Loucy (cell line): ENCODE results near the gene SHD.
A peak's percentile ranks its signal among the peaks of the same experiment; 100 is the strongest.
"Not testable (repeated sequence)": the region's sequence is repeated elsewhere in the genome, so short reads cannot be mapped to it uniquely, and the experiment has no call there.

Source experiments
- H2AFZ ChIP-seq: fragments of 200-600 bp; sonication (generic); 2 replicates; pipeline ENCODE4 v1.6.0; 2016; ENCODE audit warnings: antibody characterized with exemption, mild to moderate bottlenecking, low read length, moderate library complexity
- H3F3A ChIP-seq: fragments of 200-600 bp; 2 replicates; pipeline ENCODE4 v1.6.0; 2016; ENCODE audit warnings: antibody characterized with exemption, low read depth, mild to moderate bottlenecking
- H3K27me3 ChIP-seq: fragments of 200-600 bp; sonication (generic); 2 replicates; pipeline ENCODE4 v1.6.1; 2014; ENCODE audit warnings: low read length, mild to moderate bottlenecking; ENCODE audit not compliant: insufficient read depth, poor library complexity, severe bottlenecking
- H3K36me3 ChIP-seq: fragments of 200-600 bp; sonication (generic); 2 replicates; pipeline ENCODE4 v1.6.1; 2016; ENCODE audit warnings: low read length; ENCODE audit not compliant: insufficient read depth
- H3K4me1 ChIP-seq: fragments of 200-600 bp; sonication (generic); 2 replicates; pipeline ENCODE4 v1.5.1; 2014; ENCODE audit warnings: low read length, mild to moderate bottlenecking; ENCODE audit not compliant: insufficient read depth, poor library complexity, severe bottlenecking
- H3K4me2 ChIP-seq: fragments of 200-600 bp; sonication (generic); 2 replicates; pipeline ENCODE4 v1.6.0; 2014; ENCODE audit warnings: antibody characterized with exemption, low read length, low read depth, mild to moderate bottlenecking; ENCODE audit not compliant: poor library complexity, severe bottlenecking
- H3K4me3 ChIP-seq: fragments of 200-600 bp; sonication (generic); 2 replicates; pipeline ENCODE4 v1.5.1; 2014; ENCODE audit warnings: low read length, mild to moderate bottlenecking, mixed read lengths; ENCODE audit not compliant: poor library complexity, severe bottlenecking
- H3K79me2 ChIP-seq: fragments of 200-600 bp; sonication (generic); 2 replicates; pipeline ENCODE4 v1.6.1; 2014; ENCODE audit warnings: low read length; ENCODE audit not compliant: insufficient read depth
- H3K9ac ChIP-seq: fragments of 200-600 bp; sonication (generic); 2 replicates; pipeline ENCODE4 v1.6.0; 2014; ENCODE audit warnings: mild to moderate bottlenecking, low read depth, low read length, moderate library complexity; ENCODE audit not compliant: poor library complexity, severe bottlenecking
- H3K9me2 ChIP-seq: fragments of 200-600 bp; sonication (generic); replicated peaks from 2 replicates; pipeline ENCODE4 v1.6.1; 2016; ENCODE audit warnings: low read depth, low read length, mixed read lengths
- H3K9me3 ChIP-seq: fragments of 200-600 bp; sonication (generic); 2 replicates; pipeline ENCODE4 v1.6.1; 2014; ENCODE audit warnings: mild to moderate bottlenecking, antibody characterized with exemption, low read length, low read depth; ENCODE audit not compliant: insufficient read depth
- H4K20me1 ChIP-seq: fragments of 200-600 bp; sonication (generic); 2 replicates; pipeline ENCODE4 v1.6.0; 2014; ENCODE audit warnings: antibody characterized with exemption, low read length, mild to moderate bottlenecking; ENCODE audit not compliant: insufficient read depth, poor library complexity, severe bottlenecking
- EZH2phosphoT487 ChIP-seq: fragments of 200-600 bp; IDR thresholded peaks from 2 replicates; pipeline ENCODE4 v1.6.1; 2018; ENCODE audit warnings: antibody characterized with exemption, mild to moderate bottlenecking, moderate library complexity, borderline replicate concordance
- TF ChIP-seq, protein P1 (sequence below): fragments of 200-600 bp; sonication (generic); conservative IDR thresholded peaks from 2 replicates; pipeline ENCODE4 v1.5.1; 2014; ENCODE audit warnings: mild to moderate bottlenecking, antibody characterized with exemption, low read length

Gene SHD

DNA sequence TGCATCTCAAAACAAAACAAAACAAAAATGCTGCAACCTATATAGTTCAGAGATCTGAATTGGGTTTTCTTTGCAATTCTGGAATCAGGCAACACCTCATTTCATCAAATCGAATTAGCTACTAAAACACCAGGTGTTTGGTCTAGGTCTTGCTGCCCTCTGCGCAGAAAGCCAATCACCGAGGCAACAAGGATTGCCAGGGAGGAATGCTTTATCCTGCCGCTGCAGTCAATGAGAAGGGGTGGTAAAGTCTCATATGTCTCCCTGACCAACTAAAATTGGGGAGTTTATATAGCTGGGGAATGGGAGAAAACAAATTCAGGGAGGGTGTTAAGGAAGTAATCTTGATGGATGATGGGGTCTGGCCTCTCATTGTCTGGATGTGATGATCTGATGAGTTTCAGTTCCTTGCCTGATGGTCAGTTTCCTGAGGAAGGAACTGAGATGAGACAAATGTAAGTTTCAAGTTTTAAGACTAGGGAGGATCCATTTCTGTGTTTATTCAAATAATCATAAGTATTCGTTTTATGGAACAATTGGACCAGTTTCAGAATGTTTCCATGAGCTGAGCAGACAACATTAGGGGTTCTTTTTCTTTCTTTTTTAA lies 37.1 kb upstream of the SHD start:
- Histone ChIP-seq H3K4me2 (no peak overlapping the region), H3K9me3 (0 out of 2 replicates have a peak, but pooled peaks cover 2% of the 10 kb centered on the region), H3K79me2 (no peaks in the 10 kb centered on the region), H4K20me1 (no peaks in the 10 kb centered on the region), H3K4me1 (peaks cover 5% of the 10 kb centered on the region), H3K4me3 (no peak overlapping the region), H3K27me3 (no peaks in the 10 kb centered on the region), H3K9me2 (no peaks in the 10 kb centered on the region), H3K36me3 (no peaks in the 10 kb centered on the region), H2AFZ (no peak overlapping the region), H3K9ac (no peak overlapping the region), H3F3A (no peaks in the 10 kb centered on the region)
- TF ChIP-seq EZH2phosphoT487: no peak
- TF ChIP-seq, protein P1, sequence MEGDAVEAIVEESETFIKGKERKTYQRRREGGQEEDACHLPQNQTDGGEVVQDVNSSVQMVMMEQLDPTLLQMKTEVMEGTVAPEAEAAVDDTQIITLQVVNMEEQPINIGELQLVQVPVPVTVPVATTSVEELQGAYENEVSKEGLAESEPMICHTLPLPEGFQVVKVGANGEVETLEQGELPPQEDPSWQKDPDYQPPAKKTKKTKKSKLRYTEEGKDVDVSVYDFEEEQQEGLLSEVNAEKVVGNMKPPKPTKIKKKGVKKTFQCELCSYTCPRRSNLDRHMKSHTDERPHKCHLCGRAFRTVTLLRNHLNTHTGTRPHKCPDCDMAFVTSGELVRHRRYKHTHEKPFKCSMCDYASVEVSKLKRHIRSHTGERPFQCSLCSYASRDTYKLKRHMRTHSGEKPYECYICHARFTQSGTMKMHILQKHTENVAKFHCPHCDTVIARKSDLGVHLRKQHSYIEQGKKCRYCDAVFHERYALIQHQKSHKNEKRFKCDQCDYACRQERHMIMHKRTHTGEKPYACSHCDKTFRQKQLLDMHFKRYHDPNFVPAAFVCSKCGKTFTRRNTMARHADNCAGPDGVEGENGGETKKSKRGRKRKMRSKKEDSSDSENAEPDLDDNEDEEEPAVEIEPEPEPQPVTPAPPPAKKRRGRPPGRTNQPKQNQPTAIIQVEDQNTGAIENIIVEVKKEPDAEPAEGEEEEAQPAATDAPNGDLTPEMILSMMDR: no peak

DNA sequence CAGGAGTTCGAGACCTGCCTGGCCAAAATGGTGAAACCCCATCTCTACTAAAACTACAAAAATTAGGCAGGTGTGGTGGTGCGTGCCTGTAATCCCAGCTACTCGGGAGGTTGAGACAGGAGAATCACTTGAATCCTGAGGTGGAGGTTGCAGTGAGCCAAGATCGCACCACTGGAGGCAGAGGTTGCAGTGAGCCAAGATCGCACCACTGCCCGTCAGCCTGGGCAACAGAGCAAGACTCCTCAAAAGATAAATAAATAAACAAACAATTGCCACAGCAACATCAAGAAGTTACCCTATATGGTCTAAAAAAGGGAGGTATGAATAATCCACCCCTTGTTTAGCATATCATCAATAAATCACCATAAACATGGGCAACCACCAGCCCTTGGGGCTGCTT lies 33.1 kb upstream of the SHD start:
- not testable (repeated sequence) for H3K27me3 ChIP-seq, H3K9me3 ChIP-seq, H3K9me2 ChIP-seq, H4K20me1 ChIP-seq, H3F3A ChIP-seq, H3K79me2 ChIP-seq
- H2AFZ ChIP-seq: peak overlapping the region; percentile 95
- H3K9ac ChIP-seq: peak overlapping the region; percentile 71
- H3K4me1 ChIP-seq: peaks cover 15% of the 10 kb centered on the region
- peak overlapping the region; percentile 77 for H3K4me2 ChIP-seq
- H3K4me3 ChIP-seq: peak overlapping the region; percentile 82
- H3K36me3 ChIP-seq: peaks cover 17% of the 10 kb centered on the region; the same call in 1 of the 2 replicates

DNA sequence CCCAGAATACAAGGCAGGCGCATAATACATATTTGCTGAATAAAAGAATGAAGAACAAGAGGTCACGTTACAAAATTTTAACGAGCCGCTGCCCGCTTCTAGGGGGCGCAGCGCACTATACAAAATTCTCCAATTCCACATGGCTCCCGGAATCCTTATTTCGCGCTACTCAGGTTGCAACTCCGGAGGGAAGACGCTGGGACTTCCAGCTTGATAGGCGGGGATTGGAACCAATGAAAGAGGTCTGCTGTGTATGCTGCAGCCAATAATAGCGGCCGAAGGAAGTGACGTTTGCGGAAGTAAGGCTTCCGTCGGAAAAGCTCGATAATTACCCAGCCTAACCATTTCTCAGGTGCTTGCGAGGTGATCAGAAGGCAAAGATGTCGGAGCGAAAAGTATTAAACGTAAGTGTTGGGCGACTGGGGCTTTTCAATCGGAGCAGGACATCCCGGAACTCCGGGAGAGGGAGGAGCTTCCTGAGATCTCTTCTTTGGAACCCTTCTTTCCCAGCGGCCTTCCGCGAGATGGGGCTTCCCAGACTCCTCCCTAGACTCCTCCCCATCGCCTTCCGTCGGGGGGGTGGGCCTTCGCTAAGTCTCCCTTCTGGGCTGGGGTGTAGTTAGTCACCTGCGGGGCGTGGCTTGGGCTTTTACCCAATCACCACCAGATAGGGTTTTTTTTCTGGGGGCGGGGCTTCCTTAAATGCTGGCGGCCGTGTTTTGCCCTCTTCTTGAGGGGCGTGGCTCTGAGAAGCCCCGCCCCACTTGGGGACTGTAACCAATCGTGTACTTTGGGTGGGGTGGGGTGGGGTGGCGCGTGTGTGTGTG lies 32.1 kb upstream of the SHD start, which contains the start of gene YJU2:
YJU2 (plus strand) TSS at position 314 of the 827 bp plus-strand sequence; CDS start at position 381, 67 bp downstream.
- Histone ChIP-seq H3K27me3 (no peaks in the 10 kb centered on the region), H3K36me3 (peaks cover 23% of the 10 kb centered on the region; the same call in 1 of the 2 replicates), H3K79me2 (peaks cover 9% of the 10 kb centered on the region), H3K9me2 (no peaks in the 10 kb centered on the region), H2AFZ (peak within 1 kb of the TSS; percentile 95), H4K20me1 (no peaks in the 10 kb centered on the region), H3K4me3 (peak within 1 kb of the TSS; percentile 82), H3F3A (no peaks in the 10 kb centered on the region), H3K9ac (peak within 1 kb of the TSS; percentile 71), H3K4me2 (peak within 1 kb of the TSS; percentile 98), H3K4me1 (peaks cover 15% of the 10 kb centered on the region), H3K9me3 (0 out of 2 replicates have a peak, but pooled peaks cover 1% of the 10 kb centered on the region)
- no peak for TF ChIP-seq EZH2phosphoT487
- TF ChIP-seq, protein P1: peak; percentile 69
